ENCODE results near the gene SLC32A1. TPM values are rescaled to one million over a fixed set of nuclear protein-coding genes. Genes with fewer than 3 reads are reported as not detected.

The SLC32A1 gene
- total RNA-seq, 1 experiment from 2014 or later = not detected

Other genes starting within 250 kb of the SLC32A1 start
- not detected in 2 replicates for gene ADIG, start 143.3 kb upstream of the SLC32A1 start, total RNA-seq (2014; rRNA removed; shearing (Covaris generic))
- gene ARHGAP40, start 122.7 kb upstream of the SLC32A1 start, total RNA-seq (2014; rRNA removed; shearing (Covaris generic)) = not detected in 2 replicates
- 9.4 and 12.0 TPM in 2 replicates for gene ACTR5, start 24.0 kb downstream of the SLC32A1 start, total RNA-seq (2014; rRNA removed; shearing (Covaris generic))
- gene PPP1R16B, start 81.2 kb downstream of the SLC32A1 start, total RNA-seq (2014; rRNA removed; shearing (Covaris generic)) = 0.14 TPM in 2 replicates
- 83.9 and 103 TPM in 2 replicates for gene FAM83D, start 201.9 kb downstream of the SLC32A1 start, total RNA-seq (2014; rRNA removed; shearing (Covaris generic))
- 12.1 and 25.4 TPM in 2 replicates for gene DHX35, start 237.9 kb downstream of the SLC32A1 start, total RNA-seq (2014; rRNA removed; shearing (Covaris generic))

Measured in A172 (cell line).